ENCODE data around the gene TC2N.

DNA sequence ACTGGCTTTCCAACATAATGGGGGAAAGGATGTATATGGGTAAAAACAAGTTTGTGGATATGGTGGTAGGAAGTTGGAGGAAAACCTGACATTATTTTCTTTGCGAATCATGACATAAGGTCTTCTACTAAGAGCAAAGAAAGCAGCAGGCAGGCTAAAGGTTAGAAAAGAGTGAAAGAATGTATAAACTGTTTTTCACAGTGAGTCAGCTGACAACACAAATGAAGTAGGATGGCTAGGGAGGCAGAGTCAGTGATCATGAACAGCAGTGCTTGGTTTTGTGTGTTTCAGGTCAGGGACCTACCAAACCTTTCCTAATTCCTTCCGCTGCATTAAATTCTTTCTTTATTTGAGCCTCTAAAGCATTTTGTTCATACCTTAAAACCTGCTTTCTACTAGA, 89.1 kb downstream of the TC2N start:
- TF ChIP-seq GATA2 (IDR thresholded peaks at IDR 0.05; ENCODE audit: insufficient read depth, insufficient read length, low read depth, low read length) (no peak), POLR2AphosphoS5 (IDR thresholded peaks at IDR 0.05; ENCODE audit: insufficient read depth, low read depth, low read length) (no peak), POLR2A (IDR thresholded peaks at IDR 0.05; ENCODE audit: low read depth, low read length) (no peak), EZH2 (IDR thresholded peaks at IDR 0.05; ENCODE audit: borderline replicate concordance, low read depth, low read length, severe bottlenecking) (no peak)
- TF ChIP-seq, protein P1, sequence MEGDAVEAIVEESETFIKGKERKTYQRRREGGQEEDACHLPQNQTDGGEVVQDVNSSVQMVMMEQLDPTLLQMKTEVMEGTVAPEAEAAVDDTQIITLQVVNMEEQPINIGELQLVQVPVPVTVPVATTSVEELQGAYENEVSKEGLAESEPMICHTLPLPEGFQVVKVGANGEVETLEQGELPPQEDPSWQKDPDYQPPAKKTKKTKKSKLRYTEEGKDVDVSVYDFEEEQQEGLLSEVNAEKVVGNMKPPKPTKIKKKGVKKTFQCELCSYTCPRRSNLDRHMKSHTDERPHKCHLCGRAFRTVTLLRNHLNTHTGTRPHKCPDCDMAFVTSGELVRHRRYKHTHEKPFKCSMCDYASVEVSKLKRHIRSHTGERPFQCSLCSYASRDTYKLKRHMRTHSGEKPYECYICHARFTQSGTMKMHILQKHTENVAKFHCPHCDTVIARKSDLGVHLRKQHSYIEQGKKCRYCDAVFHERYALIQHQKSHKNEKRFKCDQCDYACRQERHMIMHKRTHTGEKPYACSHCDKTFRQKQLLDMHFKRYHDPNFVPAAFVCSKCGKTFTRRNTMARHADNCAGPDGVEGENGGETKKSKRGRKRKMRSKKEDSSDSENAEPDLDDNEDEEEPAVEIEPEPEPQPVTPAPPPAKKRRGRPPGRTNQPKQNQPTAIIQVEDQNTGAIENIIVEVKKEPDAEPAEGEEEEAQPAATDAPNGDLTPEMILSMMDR (IDR thresholded peaks at IDR 0.05; ENCODE audit: extremely low read depth in 1 of 2, insufficient read depth in 1 of 2, low read depth in 1 of 2, low read length in 2 of 2), result no peak

Data from endothelial cell of umbilical vein (primary cell).